Superior temporal gyrus (tissue), 1 donor: ENCODE results near the gene UBXN4.

Experiments
- DNase-seq: peaks from one replicate; pipeline ENCODE4 v3.0.0-alpha.2; 2016; ENCODE audit errors: extremely low spot score

Gene UBXN4

DNA sequence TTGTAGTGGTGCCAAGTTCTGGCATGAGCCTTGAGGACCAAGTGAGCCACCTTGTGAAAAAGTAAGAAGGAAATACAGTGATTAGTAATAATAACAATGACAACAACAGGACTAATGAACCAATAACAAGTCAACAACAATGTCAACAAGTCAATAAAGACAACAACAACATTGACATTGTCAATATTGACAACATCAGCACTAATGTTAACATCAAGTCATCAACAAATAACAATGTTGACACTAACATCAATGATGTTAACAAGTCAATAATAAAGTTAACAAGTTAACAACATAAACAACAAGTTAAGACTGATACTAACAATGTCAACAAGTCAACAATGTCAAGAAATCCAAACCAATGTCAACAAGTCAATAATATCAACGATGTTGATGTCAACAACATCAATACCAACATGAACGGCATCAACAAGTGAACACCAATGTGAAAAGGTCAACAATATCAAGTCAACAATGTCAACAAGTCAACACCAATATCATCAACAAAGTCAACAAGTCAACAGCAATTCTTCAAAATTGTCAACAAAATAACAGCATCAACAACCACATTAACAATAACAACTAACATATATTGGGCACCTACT lies 71.4 kb downstream of the UBXN4 start:
- DNase-seq = no peak

DNA sequence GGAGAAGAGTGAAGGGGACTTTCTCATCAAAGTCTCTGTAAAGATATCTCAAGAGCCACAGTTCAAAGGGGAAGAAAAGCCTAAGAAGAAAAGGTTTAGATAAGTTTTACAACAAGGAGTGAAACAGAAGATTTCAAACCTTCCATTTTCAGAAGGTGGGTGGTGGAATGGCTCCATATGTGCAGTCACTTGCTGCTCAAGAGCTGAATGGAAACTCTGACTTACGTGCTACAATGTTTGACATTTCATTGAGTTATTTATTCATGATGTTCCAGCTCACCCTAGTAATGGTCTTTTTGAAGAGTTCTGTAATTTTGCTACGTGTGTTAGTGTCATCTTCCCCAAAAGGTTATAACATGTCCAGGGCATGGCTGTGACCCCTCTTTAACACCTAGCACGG lies 73.6 kb downstream of the UBXN4 start:
- DNase-seq = no peak

DNA sequence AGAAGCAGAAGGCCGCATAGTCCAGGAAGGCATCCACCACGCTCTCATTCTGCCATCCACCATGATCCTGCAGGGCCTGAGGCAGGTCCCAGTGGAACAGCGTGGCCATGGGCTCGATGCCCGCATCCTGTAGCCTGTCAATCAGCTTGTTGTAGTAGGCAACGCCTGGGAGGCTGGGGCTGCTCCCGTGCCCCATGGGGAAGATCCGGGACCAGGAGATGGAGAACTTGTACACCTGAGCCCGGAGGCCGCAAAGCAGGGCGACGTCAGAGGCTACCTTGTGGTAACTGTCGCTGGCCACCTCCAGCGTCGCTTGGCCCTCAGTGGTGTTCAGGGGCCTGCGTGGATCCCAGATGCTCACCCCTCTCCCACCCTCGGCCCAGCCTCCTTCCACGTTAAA lies 75.8 kb downstream of the UBXN4 start:
- no peak for DNase-seq

DNA sequence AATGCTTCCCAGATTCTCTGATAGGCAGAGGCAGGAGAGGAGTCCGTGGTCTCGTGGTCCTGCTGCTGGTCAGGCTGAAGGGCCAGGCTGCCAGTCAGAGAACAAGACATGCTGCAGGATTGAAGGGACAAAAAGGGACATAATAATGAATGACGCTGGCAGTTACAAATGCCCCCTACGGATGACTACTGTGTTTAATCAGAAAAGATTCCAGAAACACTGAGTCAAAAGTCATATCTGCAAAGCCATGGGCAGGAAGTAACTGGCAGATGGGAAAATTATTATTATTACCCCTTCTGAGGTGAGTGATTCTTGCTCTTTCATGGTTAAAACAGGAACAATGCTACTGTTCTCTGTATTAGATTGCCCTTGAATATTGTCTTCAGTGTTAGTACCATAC lies 76.3 kb downstream of the UBXN4 start:
- DNase-seq = no peak

DNA sequence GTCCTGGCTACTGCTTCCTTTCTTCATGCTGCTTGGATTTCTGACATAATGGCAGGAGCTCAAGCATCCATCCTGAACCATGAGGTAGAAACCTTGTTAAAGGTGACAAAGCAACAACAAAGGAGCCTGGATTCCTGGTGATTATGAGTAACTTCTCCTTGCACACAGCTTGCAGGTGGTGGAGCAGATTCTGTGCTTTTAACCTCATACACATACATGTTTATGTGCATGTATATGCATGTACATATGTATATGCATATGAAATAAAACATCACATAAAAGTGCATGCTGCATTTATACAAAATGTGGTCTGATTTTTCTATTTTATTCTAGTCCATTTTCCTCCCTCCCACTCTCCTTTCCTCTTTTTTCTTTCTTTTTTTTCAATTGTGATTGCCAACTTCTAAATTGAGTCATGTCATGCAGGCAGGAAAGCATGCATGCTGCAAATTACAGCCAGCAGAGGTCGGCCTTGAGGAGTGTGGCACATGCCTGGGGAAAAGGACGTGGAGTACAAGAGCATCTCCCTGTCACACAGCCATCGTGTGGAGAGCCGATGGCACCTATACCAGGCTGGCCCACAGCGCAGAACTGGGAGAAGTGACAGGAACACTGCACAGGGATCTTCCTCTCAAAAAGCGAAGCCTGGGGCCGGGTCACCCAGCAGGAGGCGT lies 77.4 kb downstream of the UBXN4 start:
- DNase-seq = no peak

DNA sequence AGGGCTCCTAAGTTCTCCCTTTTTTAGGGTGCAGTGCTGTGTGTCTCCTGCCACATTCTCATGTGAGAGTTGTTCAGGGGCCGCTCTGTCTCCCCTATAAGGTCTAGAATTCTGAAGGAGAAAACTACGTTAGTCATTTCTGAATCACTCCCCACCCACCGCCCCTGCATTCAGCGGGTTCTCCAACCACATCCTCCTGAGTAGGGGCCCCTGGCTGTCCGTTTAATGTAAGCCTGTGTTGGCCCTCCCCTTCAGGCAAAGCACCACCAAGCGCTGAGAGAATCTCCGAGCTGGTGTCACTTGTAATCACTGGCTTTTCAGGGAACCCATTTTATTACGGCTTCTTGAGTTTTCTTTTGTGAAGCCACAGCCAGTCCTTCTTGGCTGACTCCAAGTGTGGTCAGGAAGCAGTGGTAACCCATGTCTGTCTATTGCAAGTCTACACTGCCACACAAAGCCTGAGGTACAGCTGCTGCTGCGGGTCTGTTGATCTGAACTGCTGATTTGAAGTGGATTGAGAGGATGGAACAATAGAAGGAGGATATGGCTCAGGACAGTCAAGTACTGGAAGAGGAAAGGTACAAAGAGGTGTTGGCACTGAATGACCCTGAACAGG lies 78.5 kb downstream of the UBXN4 start:
- DNase-seq = no peak

DNA sequence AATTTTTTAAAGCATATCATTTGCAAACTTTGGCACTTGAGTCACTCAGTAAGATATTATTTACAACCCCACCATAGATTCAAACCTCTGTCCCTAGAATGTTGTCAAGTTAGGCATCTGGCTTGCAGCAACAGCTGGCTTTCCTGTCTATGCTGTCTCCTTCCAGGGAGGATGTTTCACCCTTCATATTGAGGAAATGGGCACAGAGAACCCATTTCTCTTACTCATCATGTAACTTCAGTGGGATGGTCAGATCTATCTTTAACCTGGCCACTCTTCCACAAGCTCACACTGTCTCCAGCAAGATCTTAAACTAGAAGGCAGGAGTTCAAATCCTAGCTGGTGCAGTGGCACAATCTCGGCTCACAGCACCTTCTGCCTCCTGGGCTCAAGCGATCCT lies 79.5 kb downstream of the UBXN4 start:
- DNase-seq = no peak

DNA sequence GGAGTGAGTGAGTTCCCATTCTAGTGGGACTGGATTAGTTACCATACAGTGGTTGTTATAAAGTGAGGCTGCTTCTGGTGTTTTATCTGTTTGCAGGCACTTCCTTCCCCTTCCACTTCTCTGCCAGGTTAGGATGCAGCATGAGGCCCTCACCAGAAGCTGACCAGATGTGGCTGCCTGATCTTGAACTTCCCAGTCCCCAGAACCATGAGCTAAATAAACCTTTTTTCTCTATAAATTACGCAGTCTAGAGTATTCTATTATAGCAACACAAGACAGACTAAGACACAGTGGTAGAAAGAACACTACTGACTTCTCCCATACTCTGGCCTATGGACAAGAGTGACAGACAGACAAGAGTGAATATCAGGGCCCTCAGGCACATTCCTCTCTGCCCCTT lies 81.2 kb downstream of the UBXN4 start:
- no peak for DNase-seq

DNA sequence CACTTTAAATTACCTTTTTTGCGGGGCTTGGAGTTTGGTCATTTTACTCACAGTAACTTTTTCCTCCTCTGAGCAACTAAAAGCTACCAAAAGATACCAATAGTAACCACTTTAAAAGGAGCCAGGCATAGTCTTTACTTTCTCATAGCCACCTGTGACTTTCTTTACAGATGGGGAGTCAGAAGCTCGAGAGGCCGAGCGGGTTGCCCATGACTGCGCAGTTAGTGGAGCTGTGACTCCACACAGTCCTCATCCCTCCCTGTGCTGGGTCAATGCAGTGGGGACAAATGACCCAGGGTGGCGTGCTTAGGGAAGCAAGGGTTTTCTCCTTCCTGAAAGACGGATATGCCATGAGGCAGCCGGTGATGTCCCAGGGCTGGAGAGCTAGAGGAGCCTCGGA lies 83.5 kb downstream of the UBXN4 start:
- DNase-seq = no peak

DNA sequence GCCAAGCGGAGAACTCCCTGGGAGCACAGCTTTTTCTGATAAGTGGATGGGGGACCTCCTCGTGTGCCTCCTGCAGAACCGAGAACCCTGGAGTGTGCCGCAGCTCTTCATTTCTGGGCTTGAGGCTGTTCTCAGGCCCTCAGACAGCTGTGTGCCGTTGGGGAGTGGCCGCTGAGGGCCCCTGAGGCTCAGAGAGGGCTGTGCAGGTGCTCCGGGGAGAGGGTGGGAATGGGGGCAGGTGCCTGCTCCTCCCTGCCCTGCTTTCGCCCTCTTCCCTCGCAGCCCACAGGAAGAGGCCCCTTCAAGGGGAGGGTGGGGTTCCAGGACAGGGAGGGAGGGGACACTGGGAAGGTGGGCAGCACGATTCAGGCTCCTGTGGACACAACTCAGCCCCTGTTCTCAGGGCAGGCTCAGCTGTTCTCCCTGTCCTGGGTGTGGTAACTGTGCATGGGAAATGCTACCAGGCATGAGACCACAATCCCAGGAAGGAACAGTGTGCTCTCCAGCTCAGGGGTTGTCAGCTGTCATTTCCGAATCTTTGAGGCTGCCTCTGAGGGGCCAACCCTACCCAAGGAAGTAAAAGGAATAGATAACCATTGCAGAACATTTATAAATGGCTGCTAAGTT lies 84.0 kb downstream of the UBXN4 start:
- no peak for DNase-seq

DNA sequence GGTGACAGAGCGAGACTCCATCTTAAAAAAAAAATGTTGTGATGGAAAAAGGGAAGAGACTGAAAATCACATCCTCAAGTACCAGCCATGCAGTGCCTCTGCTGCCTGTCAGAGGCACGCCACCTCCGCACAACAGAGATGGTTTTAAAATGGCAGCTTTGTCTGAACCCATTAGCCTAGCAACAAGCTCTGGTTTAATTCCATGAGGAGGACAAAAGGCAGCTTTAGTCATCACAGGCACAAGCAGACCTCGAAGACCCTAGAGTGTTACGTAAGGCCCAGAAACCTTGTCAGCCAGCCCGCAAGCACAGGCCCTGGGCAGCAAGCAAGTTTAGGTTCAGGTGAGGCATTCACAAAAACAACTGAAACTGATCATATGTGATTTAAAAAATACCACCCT lies 84.9 kb downstream of the UBXN4 start:
- no peak for DNase-seq

DNA sequence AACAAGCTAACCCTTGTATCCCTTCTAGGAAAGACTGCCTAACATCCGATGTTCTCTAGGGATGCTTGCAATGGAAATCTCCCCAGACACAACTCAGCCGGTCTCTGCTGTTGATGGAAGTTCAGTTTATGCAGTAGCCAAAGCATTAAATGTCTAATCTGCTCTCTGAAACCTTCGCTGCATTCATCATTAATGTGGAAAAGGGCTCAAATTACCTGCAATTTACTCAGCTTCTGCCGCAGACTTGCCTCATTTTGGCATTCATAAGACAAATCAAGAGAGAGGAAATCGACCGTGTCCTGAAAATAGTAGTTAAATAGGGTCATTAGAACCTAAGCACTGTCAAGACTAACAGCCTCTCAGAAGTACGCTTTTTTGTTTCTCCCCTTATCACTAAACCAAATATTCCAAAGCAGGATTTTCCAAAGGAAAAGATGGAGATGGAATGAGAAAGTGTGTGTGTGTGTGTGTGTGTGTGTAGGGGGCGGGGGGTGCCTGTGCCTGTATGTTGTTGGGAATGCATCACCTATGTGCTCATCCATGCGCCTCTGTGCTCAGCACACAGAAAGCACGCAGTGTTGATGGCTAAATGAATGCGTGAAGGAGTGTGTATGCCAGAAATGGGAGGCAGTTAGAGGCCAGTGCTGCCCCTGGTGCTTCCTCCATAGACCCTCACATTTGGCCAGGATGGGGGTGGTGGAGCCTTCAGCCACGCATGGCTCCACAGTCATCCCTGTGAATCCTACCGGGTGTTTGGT lies 87.9 kb downstream of the UBXN4 start:
- no peak for DNase-seq

DNA sequence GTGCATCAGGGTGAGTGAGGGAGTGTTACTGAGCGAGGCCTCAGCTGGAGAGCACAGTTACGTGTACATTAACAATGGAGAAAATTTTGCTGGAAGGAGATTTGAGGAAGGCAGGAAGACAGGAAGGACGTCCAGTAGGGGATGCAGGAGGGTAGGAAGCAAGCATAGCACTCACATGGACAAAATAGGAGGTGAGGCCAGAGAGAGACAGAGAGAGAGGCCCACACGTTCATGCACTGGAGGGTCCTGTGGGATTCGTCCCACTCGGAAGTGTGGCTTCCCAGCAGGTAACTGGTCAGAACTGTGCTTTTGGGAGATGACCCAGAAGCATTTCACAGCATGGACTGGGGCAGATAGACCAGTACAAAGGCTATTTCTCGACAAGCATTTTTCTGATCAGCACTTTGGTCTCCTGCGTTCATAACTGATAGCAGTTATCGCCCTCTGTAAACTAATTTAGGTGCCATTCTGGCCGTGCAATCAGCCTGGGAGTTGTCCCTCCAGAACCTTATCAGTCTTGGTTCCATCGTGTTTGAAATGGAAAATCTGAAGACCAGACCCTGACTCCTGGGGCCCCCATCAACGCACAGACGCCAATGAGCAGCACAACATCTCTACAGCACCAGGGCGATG lies 89.6 kb downstream of the UBXN4 start:
- no peak for DNase-seq

DNA sequence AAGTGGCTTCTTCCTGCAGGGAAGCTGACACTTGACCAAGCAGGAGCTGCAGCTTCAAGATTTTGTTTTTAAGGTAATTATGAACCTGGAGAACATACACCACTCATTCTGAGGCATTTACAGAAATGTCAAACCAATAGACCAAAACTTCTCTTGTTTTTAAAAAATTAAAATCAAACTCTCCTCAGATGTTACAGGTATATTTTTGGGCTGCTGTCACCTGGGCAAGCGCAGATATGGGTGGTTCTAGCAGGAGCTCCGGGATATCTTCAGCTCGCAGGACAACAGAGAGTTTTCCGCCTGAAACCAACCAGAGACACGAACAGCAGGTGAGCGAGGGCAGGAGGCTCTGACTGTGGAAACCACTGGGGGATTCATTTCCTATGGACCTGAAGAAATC lies 91.2 kb downstream of the UBXN4 start:
- DNase-seq = no peak
